ENCODE results near the gene RUVBL2.
"Not testable (repeated sequence)": the region's sequence is repeated elsewhere in the genome, so short reads cannot be mapped to it uniquely, and the experiment has no call there.

The RUVBL2 gene

DNA sequence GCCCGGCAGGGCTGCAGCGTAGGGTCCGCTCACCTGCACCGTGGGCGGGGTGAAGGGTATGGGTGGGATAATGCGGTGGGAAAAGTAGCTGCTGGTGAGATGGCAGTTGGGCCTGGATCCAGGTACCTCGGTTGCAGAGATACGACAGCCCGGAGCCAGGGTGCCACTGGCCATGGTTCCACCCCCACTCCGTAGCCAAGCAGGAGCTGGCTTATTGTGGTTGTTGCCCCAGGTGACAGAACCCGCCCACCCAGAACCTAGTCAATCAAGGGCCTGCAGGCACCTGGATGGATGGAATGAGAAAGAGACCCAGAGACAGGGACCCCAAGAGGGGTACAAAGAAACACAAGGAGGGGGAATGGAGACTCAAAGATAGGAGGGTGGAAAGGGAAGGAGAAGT is 26.7 kb downstream of the RUVBL2 start:
- TF ChIP-seq CTCF (IDR thresholded peaks at IDR 0.05; ENCODE audit: unreplicated experiment in 3 of 3): no peak
- Mint-ChIP-seq H3K4me3 (no peak overlapping the region), H3K27ac (no peak overlapping the region), H3K9me3 (no peaks in the 10 kb centered on the region), H3K36me3 (ENCODE audit: low read depth) (peaks cover 6% of the 10 kb centered on the region), H3K27me3 (ENCODE audit: low read depth) (peaks cover 44% of the 10 kb centered on the region), H3K4me1 (peaks cover 7% of the 10 kb centered on the region)

- Mint-ChIP-seq H3K27ac (peak overlapping the region in 1 of 3 experiments; percentile 12), H3K36me3 (ENCODE audit: low read depth) (no peaks in the 10 kb centered on the region), H3K4me1 (peaks cover 7% of the 10 kb centered on the region), H3K27me3 (ENCODE audit: low read depth) (peaks cover 44% of the 10 kb centered on the region), H3K4me3 (peak overlapping the region in 2 of 3 experiments; percentile 4 to 8), H3K9me3 (no peaks in the 10 kb centered on the region)
- no peak for TF ChIP-seq CTCF (IDR thresholded peaks at IDR 0.05; ENCODE audit: unreplicated experiment in 3 of 3)
Measured at GRCh38 chr19:49020931-49021895, 27.5 kb downstream of the RUVBL2 start.

DNA sequence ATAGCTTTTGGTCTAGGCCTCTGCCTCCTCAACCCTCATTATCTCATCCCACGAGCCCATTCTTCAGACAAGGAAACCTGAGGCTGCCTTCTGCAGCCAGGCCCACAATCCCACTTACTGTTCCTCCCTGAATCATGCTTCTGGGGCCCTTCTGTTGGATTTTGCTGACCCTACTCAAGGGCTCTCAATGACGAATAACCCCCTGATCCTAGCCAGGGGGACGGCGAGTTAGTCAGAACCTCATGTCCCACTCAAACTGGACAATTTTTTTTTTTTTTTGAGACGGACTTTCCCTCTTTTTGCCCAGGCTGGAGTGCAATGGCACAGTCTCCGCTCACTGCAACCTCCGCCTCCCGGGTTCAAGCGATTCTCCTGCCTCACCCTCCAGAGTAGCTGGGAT is 28.4 kb downstream of the RUVBL2 start:
- Mint-ChIP-seq H3K27me3 (ENCODE audit: low read depth) (peaks cover 42% of the 10 kb centered on the region), H3K4me3 (no peak overlapping the region), H3K36me3 (ENCODE audit: low read depth) (no peaks in the 10 kb centered on the region), H3K4me1 (peaks cover 7% of the 10 kb centered on the region), H3K27ac (no peak overlapping the region), H3K9me3 (no peaks in the 10 kb centered on the region)
- TF ChIP-seq CTCF (IDR thresholded peaks at IDR 0.05; ENCODE audit: unreplicated experiment in 3 of 3): no peak

- not testable (repeated sequence) for H3K9me3 Mint-ChIP-seq; H3K4me1 Mint-ChIP-seq; H3K36me3 Mint-ChIP-seq (ENCODE audit: low read depth); H3K27ac Mint-ChIP-seq; H3K4me3 Mint-ChIP-seq
- H3K27me3 Mint-ChIP-seq (ENCODE audit: low read depth): peaks cover 28% of the 10 kb centered on the region
Measured at GRCh38 chr19:49024233-49024632, 30.5 kb downstream of the RUVBL2 start, which contains the start of gene CGB3. TSS of gene CGB3 (minus strand) at chr19:49024333. CDS start at chr19:49023971, 362 bp downstream.

DNA sequence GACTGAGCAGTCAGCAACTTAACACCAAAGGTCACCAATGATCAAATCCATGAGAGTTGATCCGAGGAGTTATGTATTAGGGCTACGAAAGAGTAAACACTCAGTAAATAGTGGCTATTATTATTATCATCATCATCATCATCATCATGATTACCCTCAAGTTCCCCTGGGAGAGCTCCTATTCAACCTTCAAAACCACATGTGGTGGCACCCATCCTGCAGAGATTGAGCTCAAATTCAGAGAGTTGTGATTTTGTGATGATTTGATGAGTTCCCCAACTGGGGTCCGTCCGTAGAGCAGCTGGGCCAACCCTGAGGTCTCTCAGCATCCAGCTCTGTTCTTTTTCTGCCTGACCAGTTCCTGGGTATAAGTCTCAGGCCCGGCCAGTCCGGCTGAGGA is 31.4 kb downstream of the RUVBL2 start:
- not testable (repeated sequence) for H3K27ac Mint-ChIP-seq

GRCh38 chr19:49025599-49025998 is 31.9 kb downstream of the RUVBL2 start:
- H3K4me1 Mint-ChIP-seq; H3K9me3 Mint-ChIP-seq; H3K36me3 Mint-ChIP-seq (ENCODE audit: low read depth); H3K27ac Mint-ChIP-seq; H3K4me3 Mint-ChIP-seq: not testable (repeated sequence)
- H3K27me3 Mint-ChIP-seq (ENCODE audit: low read depth): peaks cover 14% of the 10 kb centered on the region

More for the DNA sequence above, 31.4 kb downstream of the RUVBL2 start:
- H3K4me1 Mint-ChIP-seq; H3K36me3 Mint-ChIP-seq (ENCODE audit: low read depth); H3K9me3 Mint-ChIP-seq; H3K4me3 Mint-ChIP-seq: not testable (repeated sequence)
- H3K27me3 Mint-ChIP-seq (ENCODE audit: low read depth): peaks cover 19% of the 10 kb centered on the region

- not testable (repeated sequence) for H3K4me1 Mint-ChIP-seq; H3K9me3 Mint-ChIP-seq; H3K27ac Mint-ChIP-seq; H3K27me3 Mint-ChIP-seq (ENCODE audit: low read depth); H3K36me3 Mint-ChIP-seq (ENCODE audit: low read depth); H3K4me3 Mint-ChIP-seq
Measured at GRCh38 chr19:49028686-49029085, 35.0 kb downstream of the RUVBL2 start.

DNA sequence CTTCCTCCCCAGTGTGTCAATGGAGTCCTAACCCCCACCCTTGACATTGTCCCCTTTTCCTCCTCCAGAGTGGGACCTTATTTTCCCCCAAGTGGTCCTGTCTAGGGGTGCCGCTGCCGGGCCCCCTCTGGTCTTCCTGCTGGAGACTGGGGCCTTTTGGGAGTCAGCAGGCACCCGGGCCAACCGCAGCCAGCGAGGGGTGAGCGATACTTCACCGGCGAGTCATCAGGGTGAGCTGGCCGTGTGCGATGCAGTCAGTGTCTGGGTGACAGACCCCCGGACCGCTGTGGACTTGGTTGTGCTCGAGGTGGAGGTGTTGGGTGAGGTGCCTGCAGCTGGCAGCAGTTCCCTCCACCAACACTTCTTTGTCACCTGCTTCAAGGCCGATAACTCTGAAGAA is 36.1 kb downstream of the RUVBL2 start:
- H3K9me3 Mint-ChIP-seq; H3K4me1 Mint-ChIP-seq; H3K4me3 Mint-ChIP-seq; H3K36me3 Mint-ChIP-seq (ENCODE audit: low read depth); H3K27ac Mint-ChIP-seq: not testable (repeated sequence)
- H3K27me3 Mint-ChIP-seq (ENCODE audit: low read depth): peaks cover 13% of the 10 kb centered on the region

- not testable (repeated sequence) for H3K27ac Mint-ChIP-seq; H3K36me3 Mint-ChIP-seq (ENCODE audit: low read depth); H3K9me3 Mint-ChIP-seq; H3K4me3 Mint-ChIP-seq; H3K4me1 Mint-ChIP-seq
- peaks cover 15% of the 10 kb centered on the region for H3K27me3 Mint-ChIP-seq (ENCODE audit: low read depth)
Measured at GRCh38 chr19:49030323-49030722, 36.6 kb downstream of the RUVBL2 start.
